Astrocyte (in vitro differentiated cells and primary cell): ENCODE data around the gene IL4I1.

Experiments
- EZH2 ChIP-seq: IDR thresholded peaks from 2 replicates; pipeline ENCODE4 v1.6.1; 2012; ENCODE audit warnings: mild to moderate bottlenecking, low read length, inconsistent platforms; ENCODE audit not compliant: insufficient read depth
- TF ChIP-seq, protein P1 (sequence below): IDR thresholded peaks from 2 replicates; pipeline ENCODE4 v1.5.1; 2011; ENCODE audit warnings: low read depth, mild to moderate bottlenecking, inconsistent platforms, low read length, moderate library complexity; ENCODE audit not compliant: insufficient read depth

DNA sequence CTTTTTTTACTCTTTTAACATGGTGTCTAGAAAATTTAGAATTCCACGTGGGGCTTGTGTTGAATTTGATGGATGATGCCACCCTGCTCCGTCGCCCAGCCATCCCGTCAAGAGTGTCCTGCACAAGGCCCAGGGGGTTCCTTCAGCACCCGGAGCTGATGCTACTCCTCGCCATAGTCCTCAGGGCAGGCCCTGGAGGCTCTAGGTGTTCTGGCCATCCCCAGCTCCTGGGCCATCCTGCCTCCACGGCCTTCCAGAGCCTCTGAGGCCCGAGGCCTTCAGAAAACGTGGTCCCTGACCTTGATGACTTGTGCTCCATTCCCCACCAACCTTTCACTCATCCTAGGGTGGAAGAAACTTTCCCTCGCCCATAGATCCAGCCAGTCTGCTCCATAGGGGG lies 22.9 kb downstream of the IL4I1 start:
- TF ChIP-seq, protein P1, sequence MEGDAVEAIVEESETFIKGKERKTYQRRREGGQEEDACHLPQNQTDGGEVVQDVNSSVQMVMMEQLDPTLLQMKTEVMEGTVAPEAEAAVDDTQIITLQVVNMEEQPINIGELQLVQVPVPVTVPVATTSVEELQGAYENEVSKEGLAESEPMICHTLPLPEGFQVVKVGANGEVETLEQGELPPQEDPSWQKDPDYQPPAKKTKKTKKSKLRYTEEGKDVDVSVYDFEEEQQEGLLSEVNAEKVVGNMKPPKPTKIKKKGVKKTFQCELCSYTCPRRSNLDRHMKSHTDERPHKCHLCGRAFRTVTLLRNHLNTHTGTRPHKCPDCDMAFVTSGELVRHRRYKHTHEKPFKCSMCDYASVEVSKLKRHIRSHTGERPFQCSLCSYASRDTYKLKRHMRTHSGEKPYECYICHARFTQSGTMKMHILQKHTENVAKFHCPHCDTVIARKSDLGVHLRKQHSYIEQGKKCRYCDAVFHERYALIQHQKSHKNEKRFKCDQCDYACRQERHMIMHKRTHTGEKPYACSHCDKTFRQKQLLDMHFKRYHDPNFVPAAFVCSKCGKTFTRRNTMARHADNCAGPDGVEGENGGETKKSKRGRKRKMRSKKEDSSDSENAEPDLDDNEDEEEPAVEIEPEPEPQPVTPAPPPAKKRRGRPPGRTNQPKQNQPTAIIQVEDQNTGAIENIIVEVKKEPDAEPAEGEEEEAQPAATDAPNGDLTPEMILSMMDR = no peak
- TF ChIP-seq EZH2 = no peak
